ENCODE data around the gene HAGH. TPM values are rescaled to one million over a fixed set of nuclear protein-coding genes. Genes with fewer than 3 reads are reported as not detected.

Gene HAGH
- total RNA-seq, 3 donors from 2014 or later = 34.4 to 45.9 (median 35.3) TPM

GRCh38 chr16:1851793-1852192 lies 25.2 kb upstream of the HAGH start:
- no peak for ATAC-seq
- no peak for DNase-seq
- Mint-ChIP-seq H3K4me3 (no peak overlapping the region), H3K4me1 (ENCODE audit: low read depth) (peaks cover 16% of the 10 kb centered on the region), H3K9me3 (no peaks in the 10 kb centered on the region), H3K27me3 (ENCODE audit: low read depth) (peaks cover 5% of the 10 kb centered on the region), H3K36me3 (ENCODE audit: insufficient read depth) (no peaks in the 10 kb centered on the region)

DNA sequence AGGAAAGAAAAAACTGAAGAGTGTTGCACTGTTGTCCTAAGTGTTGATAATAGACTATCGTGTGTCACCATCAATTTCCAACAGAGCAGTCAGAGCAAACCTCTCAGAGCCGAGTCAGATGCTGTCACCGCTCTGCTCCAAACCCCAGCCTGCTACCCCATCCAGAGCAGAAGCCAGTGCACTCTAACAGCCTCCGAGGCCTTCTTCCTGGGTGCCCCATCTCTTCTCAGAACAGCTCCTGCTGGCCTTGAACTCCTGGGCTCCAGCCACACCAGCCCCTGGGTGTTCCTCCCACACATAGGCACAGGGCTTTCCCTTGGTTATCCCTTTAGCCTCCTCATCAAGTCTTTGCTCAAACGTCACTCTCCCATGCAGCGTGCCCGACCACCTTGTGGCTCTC lies 24.4 kb upstream of the HAGH start:
- H3K27me3 Mint-ChIP-seq (ENCODE audit: low read depth) = peaks cover 11% of the 10 kb centered on the region
- H3K4me1 Mint-ChIP-seq (ENCODE audit: low read depth) = peaks cover 16% of the 10 kb centered on the region
- no peak overlapping the region for H3K4me3 Mint-ChIP-seq
- no peaks in the 10 kb centered on the region for H3K9me3 Mint-ChIP-seq
- no peak for ATAC-seq
- no peak for DNase-seq
- no peaks in the 10 kb centered on the region for H3K36me3 Mint-ChIP-seq (ENCODE audit: insufficient read depth)

GRCh38 chr16:1846416-1846815 lies 19.8 kb upstream of the HAGH start:
- DNase-seq = no peak
- ATAC-seq = no peak
- H3K4me1 Mint-ChIP-seq (ENCODE audit: low read depth) = no peaks in the 10 kb centered on the region
- no peak overlapping the region for H3K4me3 Mint-ChIP-seq
- H3K27me3 Mint-ChIP-seq (ENCODE audit: low read depth) = peaks cover 12% of the 10 kb centered on the region
- no peaks in the 10 kb centered on the region for H3K36me3 Mint-ChIP-seq (ENCODE audit: insufficient read depth)
- no peaks in the 10 kb centered on the region for H3K9me3 Mint-ChIP-seq

DNA sequence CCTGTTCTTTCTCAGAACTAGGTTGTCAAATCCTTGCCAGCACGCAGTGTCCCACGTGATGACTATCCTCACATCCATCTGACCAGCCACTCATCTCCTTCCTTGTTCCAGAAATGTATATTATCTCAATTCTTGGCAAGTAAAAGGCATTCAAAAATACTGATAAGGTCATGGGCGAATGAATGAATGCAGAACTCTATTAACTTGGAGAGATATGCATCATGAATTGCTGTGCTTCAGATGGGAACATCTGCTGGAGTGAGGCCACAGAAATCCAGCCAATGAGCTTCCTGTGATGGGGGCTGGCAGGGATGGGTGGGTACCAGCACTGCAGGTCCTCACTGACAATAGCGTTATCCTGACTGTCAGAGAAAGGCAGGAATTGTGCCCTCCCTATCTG lies 19.4 kb upstream of the HAGH start:
- Mint-ChIP-seq H3K4me3 (no peak overlapping the region), H3K4me1 (ENCODE audit: low read depth) (no peaks in the 10 kb centered on the region), H3K9me3 (no peaks in the 10 kb centered on the region), H3K27me3 (ENCODE audit: low read depth) (peaks cover 12% of the 10 kb centered on the region), H3K36me3 (ENCODE audit: insufficient read depth) (no peaks in the 10 kb centered on the region)
- DNase-seq = no peak
- ATAC-seq = no peak

DNA sequence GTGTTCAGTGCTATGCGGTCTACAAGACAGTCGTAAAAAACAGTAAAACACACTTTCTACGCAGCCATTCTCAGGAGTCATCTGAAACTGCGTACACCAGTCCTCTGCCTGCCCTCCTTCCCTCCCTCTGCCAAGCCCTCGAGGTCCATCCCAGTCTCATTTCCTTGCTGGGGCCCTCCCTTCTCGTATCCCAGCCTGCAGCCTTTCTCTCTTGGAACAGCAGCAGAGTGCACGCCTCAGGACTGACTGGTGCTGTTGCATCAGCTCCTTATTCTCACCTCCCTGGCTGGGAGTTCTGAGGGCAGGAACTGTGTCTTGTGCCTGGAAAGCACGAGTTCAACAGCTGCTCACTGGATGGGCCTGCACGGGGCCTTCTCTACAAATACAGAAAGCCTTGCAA lies 12.9 kb upstream of the HAGH start:
- DNase-seq = no peak
- H3K4me1 Mint-ChIP-seq (ENCODE audit: low read depth) = no peaks in the 10 kb centered on the region
- H3K36me3 Mint-ChIP-seq (ENCODE audit: insufficient read depth) = no peaks in the 10 kb centered on the region
- no peaks in the 10 kb centered on the region for H3K27me3 Mint-ChIP-seq (ENCODE audit: low read depth)
- H3K4me3 Mint-ChIP-seq = no peak overlapping the region
- no peak for ATAC-seq
- H3K9me3 Mint-ChIP-seq = no peaks in the 10 kb centered on the region

GRCh38 chr16:1834096-1834495 lies 7.5 kb upstream of the HAGH start:
- Mint-ChIP-seq H3K36me3 (ENCODE audit: insufficient read depth) (peaks cover 6% of the 10 kb centered on the region), H3K27me3 (ENCODE audit: low read depth) (no peaks in the 10 kb centered on the region), H3K4me1 (ENCODE audit: low read depth) (peaks cover 5% of the 10 kb centered on the region), H3K4me3 (no peak overlapping the region), H3K9me3 (no peaks in the 10 kb centered on the region)
- ATAC-seq (no peak), DNase-seq (no peak)

DNA sequence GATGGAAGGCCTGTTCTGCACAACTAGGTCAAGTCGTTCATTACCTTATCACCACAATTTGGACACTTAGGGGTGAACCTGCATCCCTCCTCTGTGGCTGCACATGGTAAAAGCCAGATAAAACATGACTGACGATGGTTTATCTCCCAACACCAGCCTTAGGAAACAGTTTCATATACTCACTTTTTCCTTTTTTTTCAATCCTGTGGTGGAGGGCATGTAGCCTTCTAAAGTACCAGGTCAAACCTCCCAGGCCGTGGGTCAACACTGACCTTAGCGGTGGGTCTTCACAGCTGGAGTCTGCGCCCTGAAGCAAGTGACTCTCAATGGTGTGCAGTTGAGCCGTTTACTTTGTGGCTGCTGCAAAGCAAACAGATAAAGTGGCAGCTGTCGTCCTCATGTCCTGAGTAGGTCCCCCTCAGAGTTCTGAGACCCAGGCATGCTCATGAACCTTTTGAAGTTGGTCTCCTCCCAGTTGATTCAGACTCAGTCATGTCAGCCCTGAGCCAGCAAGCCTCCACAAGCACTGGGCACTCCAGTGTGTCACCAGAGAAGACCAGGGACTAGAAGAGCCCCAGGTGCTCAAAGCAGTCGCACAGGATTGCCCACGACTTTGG lies 6.3 kb upstream of the HAGH start:
- Mint-ChIP-seq H3K4me3 (no peak overlapping the region), H3K27me3 (ENCODE audit: low read depth) (no peaks in the 10 kb centered on the region), H3K36me3 (ENCODE audit: insufficient read depth) (peaks cover 6% of the 10 kb centered on the region), H3K4me1 (ENCODE audit: low read depth) (peaks cover 10% of the 10 kb centered on the region), H3K9me3 (no peaks in the 10 kb centered on the region)
- DNase-seq (no peak), ATAC-seq (peak in 1 of 2 donors; percentile 23)

DNA sequence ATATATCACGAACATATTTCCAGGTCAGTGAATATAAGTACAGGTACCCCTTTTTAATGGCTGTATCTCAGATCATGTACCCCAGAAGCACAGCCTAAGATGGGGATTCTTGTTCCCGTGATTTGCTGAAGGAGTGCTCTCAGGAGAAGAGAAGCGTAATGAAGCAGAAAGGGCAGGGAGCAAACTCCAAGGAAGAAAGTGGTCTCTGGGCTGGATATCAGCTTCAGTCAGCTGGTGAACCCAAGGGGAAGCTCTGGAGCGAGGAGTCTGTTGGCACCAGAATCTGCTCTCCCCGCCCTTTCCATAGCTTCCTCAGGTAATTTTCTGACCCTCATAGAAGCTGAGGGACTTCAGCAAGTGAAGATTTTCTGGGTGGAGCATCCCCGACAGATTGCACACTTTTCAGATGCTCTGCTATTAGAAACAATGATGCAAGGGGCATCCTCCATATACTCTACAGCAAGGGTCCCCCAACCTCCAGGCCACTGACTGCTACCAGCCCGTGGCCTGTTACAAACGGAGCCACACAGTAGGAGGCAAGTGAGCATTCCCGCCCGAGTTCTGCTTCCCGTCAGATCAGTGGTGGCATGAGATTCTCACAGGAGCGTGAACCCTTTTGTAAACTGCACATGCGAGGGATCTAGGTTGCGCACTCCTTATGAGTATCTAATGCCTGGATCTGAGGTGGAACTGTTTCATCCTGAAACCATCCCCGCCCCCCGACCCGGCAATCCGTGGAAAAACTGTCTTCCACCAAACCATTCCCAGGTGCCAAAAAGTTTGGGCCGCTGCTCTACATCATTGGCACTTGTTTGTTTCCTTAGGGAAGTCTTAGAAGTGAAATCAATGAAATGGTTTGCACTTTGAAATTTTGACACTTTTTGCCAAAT lies 4.8 kb upstream of the HAGH start:
- H3K4me3 Mint-ChIP-seq = no peak overlapping the region
- DNase-seq (no peak), ATAC-seq (no peak)
- H3K4me1 Mint-ChIP-seq (ENCODE audit: low read depth) = peaks cover 17% of the 10 kb centered on the region
- peaks cover 6% of the 10 kb centered on the region for H3K36me3 Mint-ChIP-seq (ENCODE audit: insufficient read depth)
- H3K27me3 Mint-ChIP-seq (ENCODE audit: low read depth) = no peaks in the 10 kb centered on the region
- no peaks in the 10 kb centered on the region for H3K9me3 Mint-ChIP-seq

GRCh38 chr16:1830213-1830612 lies 3.6 kb upstream of the HAGH start:
- H3K4me3 Mint-ChIP-seq = no peak overlapping the region
- H3K27me3 Mint-ChIP-seq (ENCODE audit: low read depth) = no peaks in the 10 kb centered on the region
- ATAC-seq (no peak), DNase-seq (no peak)
- H3K36me3 Mint-ChIP-seq (ENCODE audit: insufficient read depth) = peaks cover 6% of the 10 kb centered on the region
- no peaks in the 10 kb centered on the region for H3K9me3 Mint-ChIP-seq
- H3K4me1 Mint-ChIP-seq (ENCODE audit: low read depth) = peaks cover 24% of the 10 kb centered on the region

DNA sequence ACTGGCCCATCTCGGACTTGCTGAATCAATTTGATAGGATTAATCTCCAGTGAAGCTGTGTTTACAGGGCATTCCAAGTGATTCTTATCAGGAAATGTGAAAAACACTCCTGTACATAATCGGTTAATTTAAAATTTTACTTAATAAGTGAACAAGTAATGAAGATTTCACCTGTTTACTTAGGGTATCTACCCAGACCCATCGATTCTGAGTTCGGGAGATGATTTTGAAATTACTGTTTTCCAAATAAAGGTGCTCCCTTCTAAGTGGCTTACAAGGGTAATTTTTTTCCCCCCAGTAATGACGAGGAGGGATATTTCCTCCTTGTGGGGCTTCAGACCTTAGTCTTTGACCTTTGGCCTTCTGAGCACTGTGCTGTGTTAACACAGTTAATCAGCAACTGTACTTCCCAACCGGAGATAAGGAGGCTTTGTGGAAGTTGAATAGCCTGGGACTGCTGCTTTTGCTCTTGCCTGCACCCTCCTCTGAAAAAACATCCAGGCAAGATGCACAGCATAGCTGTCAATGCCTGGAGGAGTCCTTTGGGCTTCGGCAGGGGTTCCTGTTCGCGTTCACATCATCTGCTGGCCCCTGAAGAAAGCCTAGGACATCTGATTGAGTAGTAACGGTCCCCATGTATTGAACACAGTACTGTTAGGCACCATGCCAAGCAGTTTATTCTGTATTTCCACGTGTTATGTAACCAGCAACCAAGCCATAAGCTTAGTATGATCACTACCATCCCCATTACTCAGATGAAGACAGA lies 2.2 kb upstream of the HAGH start:
- ATAC-seq = no peak

DNA sequence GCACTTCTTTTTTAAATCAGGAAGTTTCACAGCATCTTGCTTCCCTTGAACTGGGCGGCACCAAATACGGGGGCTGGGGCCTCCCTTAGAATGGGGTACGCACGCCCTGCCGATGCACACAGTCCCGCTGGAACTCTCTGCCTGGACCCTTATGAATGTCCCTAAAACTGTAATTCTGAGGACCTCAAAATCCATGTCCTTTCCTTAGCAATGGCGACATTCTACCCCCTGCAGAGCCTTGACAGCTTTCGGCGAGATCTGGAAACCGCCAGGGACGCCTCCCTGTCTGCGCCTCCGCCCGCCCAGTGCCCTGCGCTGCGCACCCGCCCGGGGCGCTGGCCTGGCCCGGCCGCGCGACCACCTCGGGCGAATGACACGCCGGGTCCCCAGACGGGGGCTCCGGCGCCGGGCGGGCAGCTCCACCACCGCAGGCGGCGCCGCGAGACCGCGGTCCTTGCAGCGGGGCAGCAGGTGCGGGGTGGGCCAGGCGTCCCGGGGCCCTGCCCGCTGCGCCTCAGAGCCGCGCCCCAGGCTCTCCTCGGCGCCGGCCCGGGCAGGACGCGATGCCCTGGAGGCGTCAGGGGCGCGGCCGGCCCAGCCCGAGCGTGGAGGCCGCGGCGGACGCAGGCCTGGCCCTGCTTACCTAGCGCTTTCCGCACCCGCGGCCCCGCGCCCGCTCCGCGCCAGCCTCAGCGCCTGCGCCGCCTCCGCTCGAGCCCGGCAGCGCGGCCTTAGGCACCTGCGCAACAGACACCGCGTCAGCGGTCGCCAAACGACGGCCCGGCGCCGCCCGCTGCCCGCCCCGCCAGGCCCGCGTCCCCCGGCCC lies 548 bp downstream of the HAGH start:
- Mint-ChIP-seq H3K4me1 (ENCODE audit: low read depth) (peaks cover 36% of the 10 kb centered on the region), H3K36me3 (ENCODE audit: insufficient read depth) (peaks cover 4% of the 10 kb centered on the region), H3K27me3 (ENCODE audit: low read depth) (no peaks in the 10 kb centered on the region), H3K9me3 (no peaks in the 10 kb centered on the region), H3K4me3 (peak overlapping the region; percentile 81)
- DNase-seq (peak; percentile 59), ATAC-seq (peak; percentile 82 to 86)

More for the DNA sequence above, 2.2 kb upstream of the HAGH start:
- Mint-ChIP-seq H3K9me3 (no peaks in the 10 kb centered on the region), H3K27me3 (ENCODE audit: low read depth) (no peaks in the 10 kb centered on the region), H3K4me1 (ENCODE audit: low read depth) (peaks cover 33% of the 10 kb centered on the region), H3K36me3 (ENCODE audit: insufficient read depth) (peaks cover 6% of the 10 kb centered on the region), H3K4me3 (peak overlapping the region; percentile 94)
- no peak for DNase-seq

- Mint-ChIP-seq H3K36me3 (ENCODE audit: insufficient read depth) (no peaks in the 10 kb centered on the region), H3K27me3 (ENCODE audit: low read depth) (no peaks in the 10 kb centered on the region), H3K4me1 (ENCODE audit: low read depth) (peaks cover 36% of the 10 kb centered on the region), H3K9me3 (no peaks in the 10 kb centered on the region), H3K4me3 (peak overlapping the region; percentile 81)
- DNase-seq (no peak), ATAC-seq (no peak)
Observed at GRCh38 chr16:1825381-1825863, 1.2 kb downstream of the HAGH start.

GRCh38 chr16:1823821-1824220 lies 2.8 kb downstream of the HAGH start:
- H3K9me3 Mint-ChIP-seq = no peaks in the 10 kb centered on the region
- ATAC-seq (no peak), DNase-seq (no peak)
- H3K4me3 Mint-ChIP-seq = no peak overlapping the region
- H3K4me1 Mint-ChIP-seq (ENCODE audit: low read depth) = peaks cover 28% of the 10 kb centered on the region
- no peaks in the 10 kb centered on the region for H3K27me3 Mint-ChIP-seq (ENCODE audit: low read depth)
- peaks cover 2% of the 10 kb centered on the region for H3K36me3 Mint-ChIP-seq (ENCODE audit: insufficient read depth)

DNA sequence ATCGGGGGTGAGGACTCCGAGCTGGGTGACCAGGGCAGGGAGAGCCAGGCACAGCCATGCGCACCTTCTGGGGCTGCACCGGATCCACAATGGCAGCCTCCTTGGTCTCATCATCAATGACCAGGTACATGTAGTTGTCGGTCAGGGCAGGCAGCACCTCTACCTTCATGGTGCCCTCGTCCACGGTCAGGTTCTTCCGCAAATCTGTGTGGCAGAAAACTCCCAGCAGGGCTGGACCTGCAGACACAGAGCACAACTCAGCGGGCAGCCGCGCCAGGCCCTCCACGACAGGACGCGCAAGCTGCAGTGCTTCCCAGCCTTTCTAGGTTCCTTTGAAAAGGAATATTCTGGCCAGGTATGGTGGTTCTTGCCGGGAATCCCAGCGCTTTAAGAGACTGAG lies 3.8 kb downstream of the HAGH start:
- peaks cover 26% of the 10 kb centered on the region for H3K4me1 Mint-ChIP-seq (ENCODE audit: low read depth)
- DNase-seq (no peak), ATAC-seq (no peak)
- H3K4me3 Mint-ChIP-seq = no peak overlapping the region
- no peaks in the 10 kb centered on the region for H3K27me3 Mint-ChIP-seq (ENCODE audit: low read depth)
- no peaks in the 10 kb centered on the region for H3K9me3 Mint-ChIP-seq
- H3K36me3 Mint-ChIP-seq (ENCODE audit: insufficient read depth) = peaks cover 2% of the 10 kb centered on the region
